Fibroblast of villous mesenchyme (primary cell): Measurements from ENCODE around the gene COX19. TPM values are rescaled to one million over a fixed set of nuclear protein-coding genes. Genes with fewer than 3 reads are reported as not detected.

Source experiments
- DNase-seq: peaks from one replicate; pipeline ENCODE4 v3.0.0-alpha.2; 2010; ENCODE audit warnings: low read depth
- H3K4me3 ChIP-seq: 2 replicates; pipeline ENCODE4 v1.5.1; 2011; ENCODE audit warnings: low read depth, mild to moderate bottlenecking, low read length
- CTCF ChIP-seq: IDR thresholded peaks from 2 replicates; pipeline ENCODE4 v1.5.1; 2012; ENCODE audit warnings: low read depth, mild to moderate bottlenecking, low read length; ENCODE audit not compliant: insufficient read depth
- total RNA-seq: library from RNA; depleted of rRNA; stranded (reverse); fragments of >200 nt; gene quantifications from 2 replicates; pipeline ENCODE4 v1.2.3, GENCODE V29; 2012

COX19 gene
- total RNA-seq, 1 donor, result 8.2 TPM

- no peak for TF ChIP-seq CTCF
- no peak for DNase-seq
- no peak overlapping the region for H3K4me3 ChIP-seq
Measured at GRCh38 chr7:988963-989529, 13.7 kb upstream of the COX19 start.

- DNase-seq, result no peak
- H3K4me3 ChIP-seq, result no peak overlapping the region
- TF ChIP-seq CTCF, result no peak
Measured at GRCh38 chr7:988426-988911, 13.1 kb upstream of the COX19 start.

GRCh38 chr7:987909-988308 lies 12.6 kb upstream of the COX19 start:
- no peak for DNase-seq
- no peak overlapping the region for H3K4me3 ChIP-seq
- TF ChIP-seq CTCF, result no peak

- no peak for DNase-seq
- TF ChIP-seq CTCF, result no peak
- H3K4me3 ChIP-seq, result no peak overlapping the region
Measured at GRCh38 chr7:986766-987751, 11.7 kb upstream of the COX19 start.

- no peak for TF ChIP-seq CTCF
- H3K4me3 ChIP-seq, result no peak overlapping the region
- DNase-seq, result peak; percentile 55
Measured at GRCh38 chr7:985915-986741, 10.8 kb upstream of the COX19 start.

- TF ChIP-seq CTCF, result no peak
- DNase-seq, result no peak
- H3K4me3 ChIP-seq, result no peak overlapping the region
Measured at GRCh38 chr7:985127-985416, 9.7 kb upstream of the COX19 start.
